Hepatic stellate cell (primary cell): Measurements from ENCODE around the gene ARID2.

Source experiments
- DNase-seq: peaks from one replicate; pipeline ENCODE4 v3.0.0; 2011; ENCODE audit warnings: low spot score

ARID2 gene

GRCh38 chr12:45933504-45933903, 204.0 kb downstream of the ARID2 start:
- no peak for DNase-seq

- no peak for DNase-seq
Observed at GRCh38 chr12:45934956-45935355, 205.4 kb downstream of the ARID2 start.

GRCh38 chr12:45938566-45938965, 209.1 kb downstream of the ARID2 start:
- no peak for DNase-seq

GRCh38 chr12:45939759-45940158, 210.3 kb downstream of the ARID2 start:
- DNase-seq: no peak

GRCh38 chr12:45944771-45945170, 215.3 kb downstream of the ARID2 start:
- no peak for DNase-seq

GRCh38 chr12:45946435-45946834, 216.9 kb downstream of the ARID2 start:
- no peak for DNase-seq

- DNase-seq: no peak
Observed at GRCh38 chr12:45948546-45948945, 219.0 kb downstream of the ARID2 start.
